H1 (cell line): Measurements from ENCODE around the gene ENTPD8. TPM values are rescaled to one million over a fixed set of nuclear protein-coding genes. Genes with fewer than 3 reads are reported as not detected.

Experiments
- CTCF ChIA-PET: fragments of 300-600 bp; sonication (Branson Sonifier 250); formaldehyde crosslinking; loops from one replicate; lab custom pipeline; 2021; ENCODE audit not compliant: partially characterized antibody; lab: Charles Lee
- POLR2A ChIA-PET: fragments of 300-600 bp; sonication (Branson Sonifier 250); formaldehyde crosslinking; loops from one replicate; lab custom pipeline; 2021; ENCODE audit warnings: inconsistent platforms; ENCODE audit not compliant: partially characterized antibody; lab: Charles Lee
- DNase-seq, 2 experiments: peaks; one replicate each; pipeline versions ENCODE4 v3.0.0 to v3.0.0-alpha.2; 2010 to 2022; ENCODE audit warnings: low spot score in 2 of 2, low read depth in 1 of 2, mixed read lengths in 1 of 2
- FAIRE-seq: peaks from 2 replicates; lab custom pipeline; 2011; peaks lifted over from hg19 to GRCh38; lab: Jason Lieb, UNC
- H2AFZ ChIP-seq: 2 replicates; pipeline ENCODE4 v1.8.1; 2012; ENCODE audit warnings: low read length, inconsistent platforms
- H2AK5ac ChIP-seq: 2 replicates; pipeline ENCODE4 v1.6.1; 2013; ENCODE audit warnings: low read depth, low read length
- H2BK120ac ChIP-seq: replicated peaks from 2 replicates; pipeline ENCODE3; 2013; ENCODE audit warnings: low read depth, low read length, inconsistent platforms
- H2BK12ac ChIP-seq: 2 replicates; pipeline ENCODE4 v1.6.1; 2013; ENCODE audit warnings: low read depth, low read length
- H2BK15ac ChIP-seq: 2 replicates; pipeline ENCODE4 v1.6.1; 2013; ENCODE audit warnings: low read length
- H2BK20ac ChIP-seq: 2 replicates; pipeline ENCODE4 v1.6.1; 2013; ENCODE audit warnings: low read length
- H2BK5ac ChIP-seq: 2 replicates; pipeline ENCODE4 v1.6.1; 2013; ENCODE audit warnings: low read depth, low read length
- H3K14ac ChIP-seq: 2 replicates; pipeline ENCODE4 v1.6.1; 2013; ENCODE audit warnings: inconsistent platforms; ENCODE audit not compliant: insufficient read length
- H3K18ac ChIP-seq: 2 replicates; pipeline ENCODE4 v1.6.1; 2013; ENCODE audit warnings: low read length; ENCODE audit errors: extremely low read depth
- H3K23ac ChIP-seq: 2 replicates; pipeline ENCODE4 v1.6.1; 2013; ENCODE audit warnings: inconsistent platforms; ENCODE audit not compliant: insufficient read length
- H3K23me2 ChIP-seq: 2 replicates; pipeline ENCODE4 v1.6.1; 2013; ENCODE audit warnings: low read depth, low read length
- H3K27ac ChIP-seq: 2 replicates; pipeline ENCODE4 v1.6.1; 2011; ENCODE audit warnings: low read depth, low read length, inconsistent platforms
- H3K27me3 ChIP-seq, 4 experiments: replicated peaks in 1 of 4; 1 replicate in 1 of 4; 2 replicates in 3 of 4; pipeline versions ENCODE4 v1.6.1 to v1.8.1; 2011 to 2013; ENCODE audit warnings: low read length in 3 of 4, mild to moderate bottlenecking in 3 of 4, inconsistent platforms in 2 of 4, mixed read lengths in 2 of 4, moderate library complexity in 1 of 4; ENCODE audit not compliant: control insufficient read depth in 3 of 4, insufficient read depth in 3 of 4; ENCODE audit errors: extremely low read depth in 1 of 4
- H3K36me3 ChIP-seq, 4 experiments: 2 replicates each; pipeline versions ENCODE4 v1.6.1 to v1.8.1; 2011 to 2013; ENCODE audit warnings: mild to moderate bottlenecking in 4 of 4, low read length in 3 of 4, moderate library complexity in 2 of 4, control low read depth in 1 of 4, inconsistent platforms in 1 of 4; ENCODE audit not compliant: insufficient read depth in 4 of 4, control insufficient read depth in 2 of 4
- H3K4ac ChIP-seq: replicated peaks from 2 replicates; pipeline ENCODE3; 2013; ENCODE audit warnings: low read length, low read depth, mixed read lengths, inconsistent platforms; ENCODE audit not compliant: insufficient read length
- H3K4me1 ChIP-seq, 4 experiments: replicated peaks in 1 of 4; 1 replicate in 1 of 4; 2 replicates in 3 of 4; pipeline versions ENCODE4 v1.6.1 to v1.8.1; 2011 to 2013; ENCODE audit warnings: low read length in 3 of 4, inconsistent platforms in 2 of 4, mixed read lengths in 1 of 4; ENCODE audit not compliant: insufficient read depth in 4 of 4, control insufficient read depth in 3 of 4
- H3K4me2 ChIP-seq, 2 experiments: 2 replicates each; pipeline versions ENCODE4 v1.6.1 to v1.8.1; 2011 to 2013; ENCODE audit warnings: low read depth in 2 of 2, low read length in 2 of 2, control low read depth in 1 of 2, inconsistent platforms in 1 of 2, mild to moderate bottlenecking in 1 of 2; ENCODE audit not compliant: insufficient read depth in 1 of 2
- H3K4me3 ChIP-seq, 4 experiments: fragments of 200-600, 300-600 bp in 1 of 4; sonication (generic), shearing (Covaris generic), sonication (Bioruptor Twin) in 1 of 4; 2 replicates each; pipeline versions ENCODE4 v1.5.1 to v1.8.1; 2011 to 2016; ENCODE audit warnings: low read length in 4 of 4, low read depth in 3 of 4, control low read depth in 2 of 4, inconsistent platforms in 2 of 4, mild to moderate bottlenecking in 2 of 4, mixed read lengths in 1 of 4, moderate library complexity in 1 of 4; ENCODE audit not compliant: insufficient read depth in 2 of 4; ENCODE audit errors: extremely low read depth in 1 of 4
- H3K56ac ChIP-seq: replicated peaks from 2 replicates; pipeline ENCODE3; 2013; ENCODE audit warnings: low read depth, mild to moderate bottlenecking, mixed read lengths, low read length, inconsistent platforms; ENCODE audit not compliant: insufficient read length
- H3K79me1 ChIP-seq: 2 replicates; pipeline ENCODE4 v1.6.1; 2013; ENCODE audit warnings: low read depth, low read length, control low read depth
- H3K79me2 ChIP-seq, 2 experiments: 2 replicates each; pipeline versions ENCODE4 v1.6.1 to v1.8.1; 2012 to 2013; ENCODE audit warnings: low read length in 2 of 2, mild to moderate bottlenecking in 2 of 2, inconsistent platforms in 1 of 2; ENCODE audit not compliant: insufficient read depth in 2 of 2, control insufficient read depth in 1 of 2
- H3K9ac ChIP-seq, 4 experiments: replicated peaks in 1 of 4; 1 replicate in 1 of 4; 2 replicates in 3 of 4; pipeline versions ENCODE4 v1.6.1 to v1.8.1; 2011 to 2013; ENCODE audit warnings: low read depth in 3 of 4, low read length in 3 of 4, control low read depth in 2 of 4, mild to moderate bottlenecking in 2 of 4, moderate library complexity in 2 of 4, inconsistent platforms in 1 of 4; ENCODE audit errors: extremely low read depth in 1 of 4
- H3K9me3 ChIP-seq, 2 experiments: 2 replicates each; pipeline versions ENCODE4 v1.6.1 to v1.8.1; 2012 to 2013; ENCODE audit warnings: mild to moderate bottlenecking in 2 of 2, moderate library complexity in 2 of 2, control low read depth in 1 of 2, inconsistent platforms in 1 of 2, low read depth in 1 of 2, low read length in 1 of 2, mixed read lengths in 1 of 2; ENCODE audit not compliant: insufficient read depth in 2 of 2
- H4K20me1 ChIP-seq, 2 experiments: replicated peaks in 1 of 2; 2 replicates each; pipeline versions ENCODE3 to v1.8.1; 2011 to 2013; ENCODE audit warnings: inconsistent platforms in 2 of 2, low read length in 2 of 2, mild to moderate bottlenecking in 1 of 2; ENCODE audit not compliant: insufficient read depth in 2 of 2, control insufficient read depth in 1 of 2
- H4K5ac ChIP-seq: 2 replicates; pipeline ENCODE4 v1.6.1; 2013; ENCODE audit warnings: low read length, low read depth, mixed read lengths, inconsistent platforms; ENCODE audit not compliant: insufficient read length
- H4K8ac ChIP-seq: 2 replicates; pipeline ENCODE4 v1.8.0; 2013; ENCODE audit warnings: mild to moderate bottlenecking, moderate library complexity, low read length, inconsistent platforms; ENCODE audit not compliant: insufficient read depth; ENCODE audit errors: extremely low read depth
- H4K91ac ChIP-seq: replicated peaks from 2 replicates; pipeline ENCODE3; 2013; ENCODE audit warnings: low read length, mixed read lengths, inconsistent platforms; ENCODE audit not compliant: insufficient read length
- TAF7 ChIP-seq: optimal IDR thresholded peaks from 2 replicates; pipeline ENCODE3; 2011; ENCODE audit warnings: low read depth, mild to moderate bottlenecking, inconsistent platforms, low read length, moderate library complexity, borderline replicate concordance
- WGBS, 2 experiments: shearing (Covaris generic) in 1 of 2; methylation state at CpG; one replicate each; pipeline versions ENCODE4 v1.1.6 to v1.1.7; 2013 to 2015; ENCODE audit warnings: low lambda C conversion rate in 2 of 2, mixed read lengths in 2 of 2, inconsistent platforms in 1 of 2, low coverage in 1 of 2, missing lambda C conversion rate in 1 of 2; ENCODE audit not compliant: insufficient replicate concordance in 2 of 2, insufficient coverage in 1 of 2, insufficient read length in 1 of 2; ENCODE audit errors: extremely low coverage in 1 of 2, missing lambda C conversion rate in 1 of 2; 5-methylcytosine and 5-hydroxymethylcytosine counted together
- polyA plus RNA-seq, 7 experiments: library from polyadenylated mRNA; depleted of rRNA in 3 of 7; stranded (reverse) in 5 of 7; unstranded in 2 of 7; fragments of >200 nt in 5 of 7; fragments of 200-250 nt in 2 of 7; gene quantifications; 1 replicate in 5 of 7; 2 replicates in 1 of 7; 4 replicates in 1 of 7; pipeline versions ENCODE4 v1.2.1 to v1.2.3, GENCODE V29; 2011 to 2013; ENCODE audit warnings: missing spikeins in 2 of 7, mixed read lengths in 2 of 7
- total RNA-seq: library from RNA; stranded (reverse); fragmentation: NEBNext Ultra II Directional; extraction: Animal tissue kit (Norgen Biotek cat#: 25700); gene quantifications from 2 replicates; pipeline ENCODE4 v1.2.1, GENCODE V29; 2021

Gene ENTPD8
- total and polyA plus RNA-seq, 2 of the 8 experiments (the other 6 are each of a cell fraction or from before 2014, with no cell fraction given): 0.48 to 0.51 TPM

- H3K4me1 ChIP-seq: peaks cover 0 to 5% (median 0%) of the 10 kb centered on the region in 4 experiments; a peak in 2 of 7 replicates
- no peak for DNase-seq
- no peak overlapping the region for H3K9ac ChIP-seq
- H3K9me3 ChIP-seq: no peaks in the 10 kb centered on the region
- H3K79me1 ChIP-seq: peaks cover 11% of the 10 kb centered on the region
- H3K23ac ChIP-seq: no peak overlapping the region
- H2AFZ ChIP-seq: no peak overlapping the region
- no peak overlapping the region for H4K91ac ChIP-seq
- H3K27me3 ChIP-seq: no peaks in the 10 kb centered on the region
- no peaks in the 10 kb centered on the region for H3K36me3 ChIP-seq
- no peak overlapping the region for H2AK5ac ChIP-seq
- no peak overlapping the region for H2BK120ac ChIP-seq
- no peak overlapping the region for H3K4me2 ChIP-seq
- no peaks in the 10 kb centered on the region for H3K23me2 ChIP-seq
- no peak overlapping the region for H2BK20ac ChIP-seq
- no peak for TF ChIP-seq TAF7
- no peak overlapping the region for H4K5ac ChIP-seq
- H3K4ac ChIP-seq: no peak overlapping the region
- peaks cover 0 to 3% of the 10 kb centered on the region in 2 experiments for H4K20me1 ChIP-seq
- peaks cover 0 to 3% of the 10 kb centered on the region in 2 experiments; a peak in 1 of 4 replicates for H3K79me2 ChIP-seq
- H2BK12ac ChIP-seq: no peak overlapping the region
- no peak overlapping the region for H3K14ac ChIP-seq
- no peak overlapping the region for H2BK5ac ChIP-seq
- H3K4me3 ChIP-seq: no peak overlapping the region
- H2BK15ac ChIP-seq: no peak overlapping the region
- no peak for FAIRE-seq
- ChIA-PET POLR2A (no interaction called here), CTCF (interaction anchor here (0.8 to 1.4 kb wide), 4 partner anchors 9 to 130 kb away, joined by 3 to 5 read pairs (median 4); partner anchors contain the start of gene NRARP)
- H4K8ac ChIP-seq: peak overlapping the region; percentile 80
- no peak overlapping the region for H3K27ac ChIP-seq
- no peak overlapping the region for H3K18ac ChIP-seq
- H3K56ac ChIP-seq: no peak overlapping the region
- WGBS, 2 experiments: 95% methylated on average over 31 of the region's 45 CpGs; no CpG with 5 or more reads in 1 of the 2 experiments
These were observed 24.5 kb downstream of the ENTPD8 start for GRCh38 chr9:137416563-137417151.
